PC-9 (cell line): Measurements from ENCODE around the gene CHRNA4.

Experiments used
- EZH2 ChIP-seq: fragments of 200-600 bp; sonication (generic); IDR thresholded peaks from 2 replicates; pipeline ENCODE4 v1.8.0; 2017; ENCODE audit warnings: antibody characterized with exemption, low read depth
- TF ChIP-seq, protein P1 (sequence below): fragments of 200-600 bp; sonication (generic); conservative IDR thresholded peaks from 2 replicates; pipeline ENCODE4 v1.6.1; 2017; ENCODE audit warnings: mixed run types, antibody characterized with exemption, mild to moderate bottlenecking, moderate library complexity

DNA sequence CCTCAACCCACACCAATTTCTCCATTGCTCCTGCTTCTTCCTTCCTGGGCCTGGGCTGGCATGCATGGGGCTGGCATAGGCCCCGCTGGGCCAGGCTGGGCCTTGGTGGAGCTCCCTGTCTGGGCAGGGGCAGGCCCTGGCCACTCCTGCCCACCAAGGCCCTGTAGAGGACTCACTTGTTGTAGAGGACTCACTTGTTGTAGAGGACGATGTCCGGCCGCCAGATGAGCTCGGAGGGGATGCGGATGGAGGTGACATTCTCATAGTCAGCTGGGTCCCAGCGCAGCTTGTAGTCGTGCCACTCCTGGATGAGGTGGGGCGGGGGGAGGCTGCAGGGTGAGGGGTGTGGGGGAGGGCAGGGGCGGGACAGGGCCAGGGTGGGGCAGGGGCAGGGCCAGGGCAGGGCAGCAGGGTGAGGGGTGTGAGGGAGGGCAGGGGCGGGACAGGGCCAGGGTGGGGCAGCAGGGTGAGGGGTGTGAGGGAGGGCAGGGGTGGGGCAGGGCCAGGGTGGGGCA lies 5.3 kb downstream of the CHRNA4 start:
- TF ChIP-seq, protein P1, sequence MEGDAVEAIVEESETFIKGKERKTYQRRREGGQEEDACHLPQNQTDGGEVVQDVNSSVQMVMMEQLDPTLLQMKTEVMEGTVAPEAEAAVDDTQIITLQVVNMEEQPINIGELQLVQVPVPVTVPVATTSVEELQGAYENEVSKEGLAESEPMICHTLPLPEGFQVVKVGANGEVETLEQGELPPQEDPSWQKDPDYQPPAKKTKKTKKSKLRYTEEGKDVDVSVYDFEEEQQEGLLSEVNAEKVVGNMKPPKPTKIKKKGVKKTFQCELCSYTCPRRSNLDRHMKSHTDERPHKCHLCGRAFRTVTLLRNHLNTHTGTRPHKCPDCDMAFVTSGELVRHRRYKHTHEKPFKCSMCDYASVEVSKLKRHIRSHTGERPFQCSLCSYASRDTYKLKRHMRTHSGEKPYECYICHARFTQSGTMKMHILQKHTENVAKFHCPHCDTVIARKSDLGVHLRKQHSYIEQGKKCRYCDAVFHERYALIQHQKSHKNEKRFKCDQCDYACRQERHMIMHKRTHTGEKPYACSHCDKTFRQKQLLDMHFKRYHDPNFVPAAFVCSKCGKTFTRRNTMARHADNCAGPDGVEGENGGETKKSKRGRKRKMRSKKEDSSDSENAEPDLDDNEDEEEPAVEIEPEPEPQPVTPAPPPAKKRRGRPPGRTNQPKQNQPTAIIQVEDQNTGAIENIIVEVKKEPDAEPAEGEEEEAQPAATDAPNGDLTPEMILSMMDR, result no peak
- no peak for TF ChIP-seq EZH2
